Uterus (tissue), 2 donors: ENCODE results near the gene PLA2G4E.

Source experiments
- CTCF ChIP-seq, 4 experiments: fragments of 200-600 bp in 2 of 4; fragments of 450-650 bp in 2 of 4; sonication (generic) in 2 of 4; IDR thresholded peaks; one replicate each; pipeline ENCODE4 v1.5.1; 2016 to 2019; ENCODE audit warnings: antibody characterized with exemption in 4 of 4, mild to moderate bottlenecking in 2 of 4, moderate library complexity in 1 of 4
- POLR2A ChIP-seq, 2 donors: fragments of 450-650 bp; IDR thresholded peaks; one replicate each; pipeline ENCODE4 v1.6.1; 2016; ENCODE audit warnings: antibody characterized with exemption in 2 of 2, mild to moderate bottlenecking in 1 of 2, moderate library complexity in 1 of 2

GRCh38 chr15:41940441-41940857 lies 80.4 kb downstream of the PLA2G4E start:
- TF ChIP-seq POLR2A (IDR thresholded peaks at IDR 0.05) (no peak), CTCF (IDR thresholded peaks at IDR 0.05) (no peak)
